Measurements from ENCODE around the gene TNFRSF25. TPM values are rescaled to one million over a fixed set of nuclear protein-coding genes. Genes with fewer than 3 reads are reported as not detected.

Gene TNFRSF25
- total and polyA plus RNA-seq, 2 experiments from 2014 or later = 3.1 to 5.6 TPM

DNA sequence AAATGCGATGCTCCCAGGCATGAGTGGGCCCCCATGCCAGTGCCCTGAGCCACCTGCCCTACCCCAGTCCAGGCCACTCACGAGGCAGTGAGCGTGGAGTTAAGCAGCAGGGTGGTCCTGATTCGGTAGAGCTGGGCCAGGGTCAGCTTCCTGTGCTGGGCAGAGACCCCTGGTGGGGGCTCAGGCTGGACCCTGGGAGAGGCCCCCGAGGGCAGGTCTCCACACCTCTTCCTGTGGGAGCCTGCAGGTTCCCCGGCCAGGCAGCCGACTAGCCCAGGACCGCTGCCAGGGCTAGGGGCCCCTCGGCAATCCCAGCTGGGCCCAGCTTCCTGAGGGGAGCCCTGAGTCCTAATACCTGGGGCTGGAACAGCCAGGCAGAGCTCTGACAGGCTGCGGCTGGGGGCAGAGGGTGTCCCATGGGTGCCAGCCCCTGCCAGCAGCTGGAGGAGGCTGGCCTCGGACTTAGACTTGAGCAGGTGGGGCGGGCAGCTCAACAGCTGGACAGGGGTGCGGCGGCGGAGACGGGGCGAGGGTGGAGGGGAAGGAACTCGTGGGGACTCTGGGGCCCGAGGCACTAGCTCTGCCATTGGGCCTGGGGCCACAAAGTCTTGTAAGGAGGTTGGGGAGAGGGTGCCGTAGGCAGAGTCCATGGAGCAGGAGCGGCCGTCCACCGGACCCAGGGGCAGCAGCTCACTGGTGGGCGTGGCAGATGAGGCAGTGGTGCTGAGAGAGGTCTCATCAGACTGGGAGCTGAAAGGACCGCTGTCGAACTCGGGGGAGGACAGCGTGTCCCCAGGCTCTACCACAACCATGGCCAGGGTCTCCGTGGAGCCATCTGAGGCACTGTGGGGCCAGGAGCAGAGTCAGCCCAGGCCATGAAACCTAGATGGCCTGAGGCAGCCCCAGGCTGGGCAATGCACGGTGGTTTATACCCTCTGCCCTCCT lies 2.0 kb upstream of the TNFRSF25 start:
- no peak overlapping the region for H2AFZ ChIP-seq
- H3K27me3 ChIP-seq (replicated peaks; ENCODE audit: insufficient read depth) = no peaks in the 10 kb centered on the region
- no peaks in the 10 kb centered on the region for H3K4me1 ChIP-seq (ENCODE audit: insufficient read depth)
- no peaks in the 10 kb centered on the region for H4K20me1 ChIP-seq (ENCODE audit: insufficient read depth)
- H3K4me3 ChIP-seq = no peak overlapping the region
- H3K27ac ChIP-seq = no peak overlapping the region
- 87 to 95% methylated on average over 25 to 28 of the region's 30 CpGs for whole genome bisulfite sequencing, 2 experiments (ENCODE audit: low coverage in 1 of 2, low lambda C conversion rate in 2 of 2, missing lambda C conversion rate in 2 of 2)
- H3K79me2 ChIP-seq (ENCODE audit: insufficient read depth) = no peaks in the 10 kb centered on the region
- no peak overlapping the region for H3K9ac ChIP-seq
- no peaks in the 10 kb centered on the region for H3K36me3 ChIP-seq (ENCODE audit: low read depth)
- in situ Hi-C loops (cut with MboI) = no loop called here
- no peaks in the 10 kb centered on the region for H3K9me3 ChIP-seq (ENCODE audit: low read depth)
- H3F3A ChIP-seq (ENCODE audit: insufficient read depth) = no peaks in the 10 kb centered on the region
- DNase-seq = no peak
- TF ChIP-seq EZH2phosphoT487 (IDR thresholded peaks at IDR 0.05; ENCODE audit: insufficient read depth, low read depth) (no peak), EZH2 (IDR thresholded peaks at IDR 0.05; ENCODE audit: insufficient read depth, poor library complexity, severe bottlenecking) (no peak)
- H3K4me2 ChIP-seq (ENCODE audit: unreplicated experiment) = no peak overlapping the region
- H3K9me2 ChIP-seq (ENCODE audit: insufficient read depth) = no peaks in the 10 kb centered on the region

DNA sequence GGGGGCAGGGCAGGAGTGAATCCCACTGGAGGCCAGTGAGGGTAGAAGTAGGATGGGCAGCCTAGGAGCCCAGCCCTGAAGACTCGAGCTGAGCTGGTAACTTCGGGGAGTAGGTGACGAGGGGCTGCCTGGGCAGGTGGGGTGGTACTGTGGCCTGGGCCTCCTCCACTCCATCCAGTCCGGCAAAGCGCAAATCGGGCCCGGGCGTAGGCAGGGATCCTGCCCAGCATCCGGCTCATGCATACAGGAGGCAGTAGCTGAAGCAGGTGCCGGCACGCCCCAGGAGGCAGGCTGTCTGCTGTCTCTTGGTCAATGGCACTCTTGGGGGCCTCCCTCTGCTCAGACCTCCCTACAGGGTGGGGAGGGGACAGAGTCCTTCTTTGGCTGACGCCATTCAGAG lies 1.3 kb upstream of the TNFRSF25 start:
- Histone ChIP-seq H3K4me1 (ENCODE audit: insufficient read depth) (no peaks in the 10 kb centered on the region), H3F3A (ENCODE audit: insufficient read depth) (no peaks in the 10 kb centered on the region), H3K4me2 (ENCODE audit: unreplicated experiment) (no peak overlapping the region), H3K79me2 (ENCODE audit: insufficient read depth) (no peaks in the 10 kb centered on the region), H3K9ac (no peak overlapping the region), H3K9me3 (ENCODE audit: low read depth) (no peaks in the 10 kb centered on the region), H3K27ac (no peak overlapping the region), H3K4me3 (no peak overlapping the region), H2AFZ (no peak overlapping the region), H3K9me2 (ENCODE audit: insufficient read depth) (no peaks in the 10 kb centered on the region), H3K36me3 (ENCODE audit: low read depth) (no peaks in the 10 kb centered on the region), H4K20me1 (ENCODE audit: insufficient read depth) (no peaks in the 10 kb centered on the region), H3K27me3 (replicated peaks; ENCODE audit: insufficient read depth) (no peaks in the 10 kb centered on the region)
- in situ Hi-C loops (cut with MboI) = no loop called here
- DNase-seq = no peak
- WGBS, 2 experiments (ENCODE audit: low coverage in 1 of 2, low lambda C conversion rate in 2 of 2, missing lambda C conversion rate in 2 of 2) = 93 to 97% methylated on average over 12 of the region's 12 CpGs
- TF ChIP-seq EZH2phosphoT487 (IDR thresholded peaks at IDR 0.05; ENCODE audit: insufficient read depth, low read depth) = no peak
- TF ChIP-seq EZH2 (IDR thresholded peaks at IDR 0.05; ENCODE audit: insufficient read depth, poor library complexity, severe bottlenecking) = no peak

DNA sequence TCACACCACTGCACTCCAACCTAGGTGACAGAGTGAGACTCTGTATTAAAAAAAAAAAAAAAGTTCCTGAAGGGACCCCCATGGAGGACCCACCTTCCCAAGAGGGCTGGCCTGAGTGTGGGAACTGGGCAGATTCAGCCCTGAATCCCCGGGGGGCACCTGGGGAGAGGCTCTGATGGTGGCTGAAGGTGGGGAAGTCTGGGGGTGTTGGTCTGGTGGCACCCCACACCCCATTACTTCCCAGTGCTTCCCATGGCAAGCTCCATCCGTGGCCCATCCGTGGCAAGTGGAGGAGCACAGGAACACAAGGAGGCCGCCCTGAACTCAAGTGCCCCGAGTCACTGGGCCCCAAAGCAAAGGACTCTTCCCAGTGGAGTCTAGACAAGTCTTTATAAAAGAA lies 778 bp upstream of the TNFRSF25 start:
- no peaks in the 10 kb centered on the region for H3K27me3 ChIP-seq (replicated peaks; ENCODE audit: insufficient read depth)

DNA sequence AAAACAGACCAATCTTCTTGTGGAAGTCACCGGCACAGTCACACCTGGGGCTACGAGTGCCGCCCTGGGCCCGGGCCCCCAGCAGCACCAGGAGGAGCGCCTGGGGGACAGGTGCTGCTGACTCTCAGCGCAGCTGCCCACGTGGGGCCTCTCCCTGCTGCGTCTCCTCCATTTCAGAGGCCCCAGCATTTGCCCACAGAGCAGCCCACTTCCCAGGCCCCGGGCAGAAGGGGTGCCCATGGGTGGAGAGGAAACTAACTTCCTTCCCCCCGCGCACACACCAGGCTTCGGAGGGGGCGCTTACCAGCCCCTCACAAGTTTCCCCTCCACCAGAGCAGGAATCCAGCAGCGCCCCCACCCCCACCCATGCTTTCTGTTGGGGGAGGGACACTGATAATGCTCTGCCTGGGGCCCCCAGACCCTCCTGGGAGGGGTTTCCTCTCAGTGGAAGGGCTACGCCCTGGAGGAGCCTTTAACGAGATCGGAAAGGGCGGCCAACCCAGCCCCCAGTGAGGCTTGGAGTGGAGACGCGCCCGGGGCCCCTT lies 440 bp downstream of the TNFRSF25 start:
- in situ Hi-C loops (cut with MboI) = no loop called here
- no peak for TF ChIP-seq EZH2phosphoT487 (IDR thresholded peaks at IDR 0.05; ENCODE audit: insufficient read depth, low read depth)
- no peak for TF ChIP-seq EZH2 (IDR thresholded peaks at IDR 0.05; ENCODE audit: insufficient read depth, poor library complexity, severe bottlenecking)
- no peaks in the 10 kb centered on the region for H3K4me1 ChIP-seq (ENCODE audit: insufficient read depth)
- H3K4me3 ChIP-seq = no peak overlapping the region
- WGBS, 2 experiments (ENCODE audit: low coverage in 1 of 2, low lambda C conversion rate in 2 of 2, missing lambda C conversion rate in 2 of 2) = 60 to 64% methylated on average over 15 to 21 of the region's 21 CpGs
- no peaks in the 10 kb centered on the region for H3K9me3 ChIP-seq (ENCODE audit: low read depth)
- no peak overlapping the region for H3K27ac ChIP-seq
- H3K27me3 ChIP-seq (replicated peaks; ENCODE audit: insufficient read depth) = peaks cover 7% of the 10 kb centered on the region; the same call in 1 of the 2 replicates
- H3K79me2 ChIP-seq (ENCODE audit: insufficient read depth) = no peaks in the 10 kb centered on the region
- no peaks in the 10 kb centered on the region for H4K20me1 ChIP-seq (ENCODE audit: insufficient read depth)
- no peak for DNase-seq
- no peak overlapping the region for H3K9ac ChIP-seq
- no peak overlapping the region for H3K4me2 ChIP-seq (ENCODE audit: unreplicated experiment)
- no peak overlapping the region for H2AFZ ChIP-seq
- no peaks in the 10 kb centered on the region for H3K36me3 ChIP-seq (ENCODE audit: low read depth)
- no peaks in the 10 kb centered on the region for H3F3A ChIP-seq (ENCODE audit: insufficient read depth)
- H3K9me2 ChIP-seq (ENCODE audit: insufficient read depth) = no peaks in the 10 kb centered on the region

More for the DNA sequence above, 778 bp upstream of the TNFRSF25 start:
- TF ChIP-seq EZH2 (IDR thresholded peaks at IDR 0.05; ENCODE audit: insufficient read depth, poor library complexity, severe bottlenecking) = no peak
- no peak for TF ChIP-seq EZH2phosphoT487 (IDR thresholded peaks at IDR 0.05; ENCODE audit: insufficient read depth, low read depth)
- no peaks in the 10 kb centered on the region for H3K9me3 ChIP-seq (ENCODE audit: low read depth)
- H3F3A ChIP-seq (ENCODE audit: insufficient read depth) = no peaks in the 10 kb centered on the region
- in situ Hi-C loops (cut with MboI) = no loop called here
- H4K20me1 ChIP-seq (ENCODE audit: insufficient read depth) = no peaks in the 10 kb centered on the region
- H3K4me2 ChIP-seq (ENCODE audit: unreplicated experiment) = no peak overlapping the region
- H3K9ac ChIP-seq = no peak overlapping the region
- no peak for DNase-seq
- H3K79me2 ChIP-seq (ENCODE audit: insufficient read depth) = no peaks in the 10 kb centered on the region
- H3K9me2 ChIP-seq (ENCODE audit: insufficient read depth) = no peaks in the 10 kb centered on the region
- no peak overlapping the region for H3K27ac ChIP-seq
- H3K36me3 ChIP-seq (ENCODE audit: low read depth) = no peaks in the 10 kb centered on the region
- no peak overlapping the region for H2AFZ ChIP-seq
- no peak overlapping the region for H3K4me3 ChIP-seq
- WGBS, 2 experiments (ENCODE audit: low coverage in 1 of 2, low lambda C conversion rate in 2 of 2, missing lambda C conversion rate in 2 of 2) = 80 to 81% methylated on average over 5 of the region's 5 CpGs
- H3K4me1 ChIP-seq (ENCODE audit: insufficient read depth) = no peaks in the 10 kb centered on the region
